Activated CD4-positive, alpha-beta memory T cell treated with anti-CD3 and anti-CD28 coated beads for 36 hours (primary cell): ENCODE measurements around the gene DNAH6. TPM values are rescaled to one million over a fixed set of nuclear protein-coding genes. Genes with fewer than 3 reads are reported as not detected.

Experiments
- CTCF ChIA-PET: fragments of 350-600 bp; sonication (Branson Sonifier 250); formaldehyde crosslinking; loops from one replicate; lab custom pipeline; 2021; ENCODE audit warnings: antibody characterized with exemption, inconsistent platforms; lab: Charles Lee
- POLR2A ChIA-PET: fragments of 350-600 bp; sonication (Branson Sonifier 250); formaldehyde crosslinking; loops from one replicate; lab custom pipeline; 2021; ENCODE audit warnings: antibody characterized with exemption; lab: Charles Lee
- DNase-seq: peaks from one replicate; pipeline ENCODE4 v3.0.0-alpha.2; 2020
- H3K27ac Mint-ChIP-seq: one replicate; pipeline ENCODE4 v1.8.0; 2021; ENCODE audit warnings: mixed read lengths
- H3K27me3 Mint-ChIP-seq: one replicate; pipeline ENCODE4 v1.8.0; 2021; ENCODE audit warnings: mixed read lengths
- H3K36me3 Mint-ChIP-seq: one replicate; pipeline ENCODE4 v1.8.0; 2021; ENCODE audit warnings: mixed read lengths
- H3K4me1 Mint-ChIP-seq: one replicate; pipeline ENCODE4 v1.8.0; 2021; ENCODE audit warnings: low read depth, mixed read lengths
- H3K4me3 Mint-ChIP-seq: one replicate; pipeline ENCODE4 v1.8.0; 2021; ENCODE audit warnings: mild to moderate bottlenecking, mixed read lengths
- H3K9me3 Mint-ChIP-seq: one replicate; pipeline ENCODE4 v1.8.0; 2021; ENCODE audit warnings: mixed read lengths
- intact Hi-C: fragments of 100-400 bp; cut with micrococcal nuclease; formaldehyde crosslinking; loops from one replicate; pipeline ENCODE4 v1.15.1; 2023
- total RNA-seq, 2 experiments: library from RNA; stranded (reverse); gene quantifications; one replicate each; pipeline ENCODE4 v1.2.3, GENCODE V29; 2021

DNAH6 gene
- total RNA-seq, 2 experiments from 2014 or later = 0.33 to 0.85 TPM

DNA sequence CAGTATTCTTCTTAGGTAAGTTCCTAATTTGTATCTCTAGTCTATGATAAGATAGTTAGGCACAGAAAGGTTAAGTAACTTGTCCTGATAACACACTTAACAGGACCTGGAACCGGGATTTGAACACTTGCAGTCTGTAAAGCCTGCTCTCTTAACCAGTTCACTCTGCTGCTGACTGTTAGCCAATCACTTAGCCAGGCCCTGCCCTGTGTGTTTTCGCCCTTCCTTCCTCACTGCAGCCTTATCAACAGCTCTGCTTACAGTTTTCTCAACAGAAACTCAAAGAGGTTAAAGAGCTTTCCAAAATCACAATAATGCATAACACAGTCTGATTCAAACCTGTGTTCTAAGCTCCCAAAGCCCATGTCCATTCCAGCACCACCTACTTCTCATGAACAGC, 212.9 kb downstream of the DNAH6 start:
- Mint-ChIP-seq H3K27ac (no peak overlapping the region), H3K36me3 (no peaks in the 10 kb centered on the region), H3K9me3 (peaks cover 7% of the 10 kb centered on the region), H3K4me3 (no peak overlapping the region), H3K4me1 (peaks cover 18% of the 10 kb centered on the region), H3K27me3 (no peaks in the 10 kb centered on the region)
- no peak for DNase-seq
- intact Hi-C loops = no loop called here
- POLR2A ChIA-PET = no interaction called here
- CTCF ChIA-PET = no interaction called here

DNA sequence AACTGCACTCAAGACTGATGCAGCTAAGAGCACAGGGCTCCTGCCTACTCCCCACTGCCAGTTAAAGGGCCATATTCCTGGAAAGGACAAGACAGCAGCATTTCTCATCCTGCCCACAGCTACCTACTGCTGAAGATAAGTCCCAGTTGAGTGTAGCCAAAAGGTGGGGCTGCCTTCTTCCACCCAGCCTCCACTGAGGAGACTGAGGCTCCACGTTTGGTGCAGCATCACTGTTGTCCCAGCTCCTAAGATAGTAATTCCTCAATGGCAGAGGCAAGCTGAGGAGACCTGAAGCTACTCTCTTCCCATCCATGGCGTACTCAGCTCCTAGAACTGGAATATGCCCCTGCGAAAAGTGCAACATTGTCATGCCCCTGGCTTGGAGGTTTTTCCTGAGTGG, 214.9 kb downstream of the DNAH6 start:
- ChIA-PET CTCF (no interaction called here), POLR2A (no interaction called here)
- Mint-ChIP-seq H3K27ac (no peak overlapping the region), H3K27me3 (no peaks in the 10 kb centered on the region), H3K4me1 (peaks cover 13% of the 10 kb centered on the region), H3K9me3 (peaks cover 7% of the 10 kb centered on the region), H3K36me3 (no peaks in the 10 kb centered on the region), H3K4me3 (no peak overlapping the region)
- DNase-seq = no peak
- intact Hi-C loops = no loop called here

GRCh38 chr2:84732897-84733778, 216.8 kb downstream of the DNAH6 start:
- Mint-ChIP-seq H3K4me3 (no peak overlapping the region), H3K36me3 (peaks cover 1% of the 10 kb centered on the region), H3K27ac (no peak overlapping the region), H3K4me1 (peaks cover 6% of the 10 kb centered on the region), H3K27me3 (no peaks in the 10 kb centered on the region), H3K9me3 (peaks cover 9% of the 10 kb centered on the region)
- CTCF ChIA-PET = interaction anchor here (0.7 to 1.4 kb wide), 2 partner anchors 84 to 132 kb away, joined by 3 read pairs; no protein-coding TSS in a partner anchor
- intact Hi-C loops = no loop called here
- DNase-seq = no peak
- POLR2A ChIA-PET = no interaction called here

DNA sequence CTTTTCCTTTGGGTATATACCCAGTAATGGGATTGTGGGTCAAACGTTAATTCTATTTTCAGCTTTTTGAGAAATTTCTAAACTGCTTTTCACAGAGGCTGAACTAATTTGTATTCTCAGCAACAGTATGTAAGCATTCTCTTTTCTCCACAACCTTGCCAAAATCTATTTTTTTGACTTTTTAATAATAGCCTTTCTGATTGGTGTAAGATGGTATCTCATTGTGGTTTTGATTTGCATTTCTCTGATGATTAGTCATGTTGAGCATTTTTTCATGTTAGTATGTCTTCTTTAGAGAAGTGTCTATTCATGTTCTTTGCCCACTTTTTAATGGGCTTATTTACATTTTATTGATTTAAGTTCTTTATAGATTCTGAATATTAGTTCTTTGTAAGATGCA, 219.1 kb downstream of the DNAH6 start:
- Mint-ChIP-seq H3K27ac (no peak overlapping the region), H3K27me3 (no peaks in the 10 kb centered on the region), H3K4me3 (no peak overlapping the region), H3K36me3 (peaks cover 1% of the 10 kb centered on the region), H3K9me3 (peaks cover 5% of the 10 kb centered on the region), H3K4me1 (peaks cover 6% of the 10 kb centered on the region)
- POLR2A ChIA-PET = no interaction called here
- no peak for DNase-seq
- intact Hi-C loops = no loop called here
- CTCF ChIA-PET = no interaction called here

- Mint-ChIP-seq H3K4me3 (no peak overlapping the region), H3K4me1 (peaks cover 10% of the 10 kb centered on the region), H3K27me3 (no peaks in the 10 kb centered on the region), H3K27ac (no peak overlapping the region), H3K9me3 (peaks cover 4% of the 10 kb centered on the region), H3K36me3 (peaks cover 1% of the 10 kb centered on the region)
- ChIA-PET POLR2A (interaction anchor here (0.8 kb wide), 1 partner anchor 166 kb away, joined by 3 read pairs; no protein-coding TSS in a partner anchor), CTCF (interaction anchor here (0.6 to 2.4 kb wide), 22 partner anchors 9 to 282 kb away, joined by 3 to 17 read pairs (median 4); partner anchors contain the start of genes SUCLG1 and TRABD2A)
- DNase-seq = peak; percentile 75
- intact Hi-C loops = loop anchor here (1.0 to 2.0 kb wide), 5 partner anchors 41 to 185 kb away; no protein-coding TSS in a partner anchor
These were observed 225.0 kb downstream of the DNAH6 start for GRCh38 chr2:84741182-84741822.

- ChIA-PET CTCF (no interaction called here), POLR2A (no interaction called here)
- no peaks in the 10 kb centered on the region for H3K36me3 Mint-ChIP-seq
- H3K4me1 Mint-ChIP-seq = no peaks in the 10 kb centered on the region
- no peaks in the 10 kb centered on the region for H3K9me3 Mint-ChIP-seq
- H3K4me3 Mint-ChIP-seq = no peak overlapping the region
- no peaks in the 10 kb centered on the region for H3K27me3 Mint-ChIP-seq
- no peak for DNase-seq
- H3K27ac Mint-ChIP-seq = no peak overlapping the region
- intact Hi-C loops = no loop called here
These were observed 232.0 kb downstream of the DNAH6 start for GRCh38 chr2:84748341-84748740.

DNA sequence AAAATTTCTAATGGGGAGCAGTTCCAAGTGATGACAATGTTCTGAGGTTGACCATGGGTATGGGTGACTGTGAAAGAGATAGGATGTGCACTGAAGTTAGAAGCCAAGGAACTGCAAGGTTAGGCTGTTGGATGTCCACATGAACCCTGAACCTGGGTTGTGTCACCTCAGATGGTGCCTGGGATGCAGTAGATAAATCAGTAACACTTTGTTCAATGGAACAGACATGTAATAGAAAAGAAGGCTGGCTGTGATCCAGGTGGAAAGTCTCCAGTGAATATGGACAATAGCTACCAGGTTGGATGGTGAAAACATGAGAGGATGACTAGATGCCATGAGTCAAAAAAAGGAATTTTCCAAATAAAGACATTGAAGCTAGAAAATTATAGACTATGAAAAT, 233.1 kb downstream of the DNAH6 start:
- no peaks in the 10 kb centered on the region for H3K27me3 Mint-ChIP-seq
- CTCF ChIA-PET = no interaction called here
- no peak overlapping the region for H3K27ac Mint-ChIP-seq
- H3K36me3 Mint-ChIP-seq = no peaks in the 10 kb centered on the region
- no peak overlapping the region for H3K4me3 Mint-ChIP-seq
- no peaks in the 10 kb centered on the region for H3K9me3 Mint-ChIP-seq
- POLR2A ChIA-PET = no interaction called here
- intact Hi-C loops = no loop called here
- no peaks in the 10 kb centered on the region for H3K4me1 Mint-ChIP-seq
- no peak for DNase-seq

GRCh38 chr2:84755096-84755495, 238.8 kb downstream of the DNAH6 start:
- Mint-ChIP-seq H3K27me3 (no peaks in the 10 kb centered on the region), H3K36me3 (no peaks in the 10 kb centered on the region), H3K4me3 (no peak overlapping the region), H3K9me3 (no peaks in the 10 kb centered on the region), H3K4me1 (peaks cover 10% of the 10 kb centered on the region), H3K27ac (no peak overlapping the region)
- ChIA-PET POLR2A (no interaction called here), CTCF (no interaction called here)
- no peak for DNase-seq
- intact Hi-C loops = no loop called here

GRCh38 chr2:84757648-84758047, 241.3 kb downstream of the DNAH6 start:
- intact Hi-C loops = no loop called here
- CTCF ChIA-PET = no interaction called here
- no peak overlapping the region for H3K27ac Mint-ChIP-seq

GRCh38 chr2:84766791-84767190, 250.5 kb downstream of the DNAH6 start:
- DNase-seq = no peak
- intact Hi-C loops = no loop called here
- no peaks in the 10 kb centered on the region for H3K4me1 Mint-ChIP-seq
- H3K27me3 Mint-ChIP-seq = no peaks in the 10 kb centered on the region
- peaks cover 7% of the 10 kb centered on the region for H3K36me3 Mint-ChIP-seq
- ChIA-PET CTCF (no interaction called here), POLR2A (no interaction called here)
- no peak overlapping the region for H3K27ac Mint-ChIP-seq
- no peak overlapping the region for H3K4me3 Mint-ChIP-seq
- H3K9me3 Mint-ChIP-seq = peaks cover 19% of the 10 kb centered on the region

More at GRCh38 chr2:84757648-84758047, 241.3 kb downstream of the DNAH6 start:
- DNase-seq = no peak
- H3K27me3 Mint-ChIP-seq = no peaks in the 10 kb centered on the region
- H3K4me3 Mint-ChIP-seq = no peak overlapping the region
- H3K4me1 Mint-ChIP-seq = peaks cover 13% of the 10 kb centered on the region
- no peaks in the 10 kb centered on the region for H3K9me3 Mint-ChIP-seq
- H3K36me3 Mint-ChIP-seq = no peaks in the 10 kb centered on the region
- POLR2A ChIA-PET = no interaction called here

GRCh38 chr2:84768840-84769239, 252.5 kb downstream of the DNAH6 start:
- intact Hi-C loops = no loop called here
- H3K36me3 Mint-ChIP-seq = peaks cover 10% of the 10 kb centered on the region
- no peak overlapping the region for H3K4me3 Mint-ChIP-seq
- H3K4me1 Mint-ChIP-seq = no peaks in the 10 kb centered on the region
- no peak overlapping the region for H3K27ac Mint-ChIP-seq
- ChIA-PET CTCF (no interaction called here), POLR2A (interaction anchor here (0.6 kb wide), 1 partner anchor 11 kb away, joined by 3 read pairs; no protein-coding TSS in a partner anchor)
- peaks cover 34% of the 10 kb centered on the region for H3K9me3 Mint-ChIP-seq
- H3K27me3 Mint-ChIP-seq = no peaks in the 10 kb centered on the region
- DNase-seq = no peak

DNA sequence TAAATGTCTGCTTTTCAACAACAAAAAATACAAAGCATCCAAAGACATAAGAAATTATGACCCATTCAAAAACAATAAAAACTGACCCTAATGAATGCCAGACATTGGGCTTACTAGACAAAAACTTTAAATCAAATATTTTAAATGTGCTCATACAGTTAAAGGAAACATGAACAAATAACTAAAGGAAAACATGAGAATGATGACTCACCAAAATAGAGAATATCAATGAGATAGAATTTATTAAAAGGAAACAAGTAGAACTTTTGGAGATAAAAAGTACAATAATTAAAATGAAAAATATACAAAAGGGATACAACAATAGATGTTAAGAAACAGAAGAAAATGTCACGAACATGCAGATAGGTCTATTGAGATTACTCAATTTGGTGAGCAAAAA, 254.0 kb downstream of the DNAH6 start:
- Mint-ChIP-seq H3K9me3 (peaks cover 49% of the 10 kb centered on the region), H3K27ac (no peak overlapping the region), H3K4me1 (no peaks in the 10 kb centered on the region), H3K4me3 (no peak overlapping the region), H3K36me3 (peaks cover 14% of the 10 kb centered on the region), H3K27me3 (no peaks in the 10 kb centered on the region)
- no peak for DNase-seq
- intact Hi-C loops = no loop called here
- ChIA-PET CTCF (no interaction called here), POLR2A (no interaction called here)
